Brain microvascular endothelial cell (primary cell): ENCODE measurements around the gene CIZ1.

ENCODE experiments used
- DNase-seq: peaks from one replicate; pipeline ENCODE4 v3.0.0-alpha.2; 2020
- H3K27ac ChIP-seq: fragments of 250-450 bp; sonication (Bioruptor Pico); 2 replicates; pipeline ENCODE4 v1.5.1; 2020; ENCODE audit warnings: mild to moderate bottlenecking, moderate library complexity
- H3K27me3 ChIP-seq: fragments of 250-450 bp; sonication (Bioruptor Pico); replicated peaks from 2 replicates; pipeline ENCODE4 v1.5.1; 2020; ENCODE audit warnings: mild to moderate bottlenecking
- H3K36me3 ChIP-seq: fragments of 250-450 bp; sonication (Bioruptor Pico); replicated peaks from 2 replicates; pipeline ENCODE4 v1.5.1; 2020; ENCODE audit warnings: mild to moderate bottlenecking
- H3K4me3 ChIP-seq: 2 replicates; pipeline ENCODE4 v1.5.1; 2011; ENCODE audit warnings: low read depth, mild to moderate bottlenecking, control low read depth, low read length, moderate library complexity
- CTCF ChIP-seq: IDR thresholded peaks from 2 replicates; pipeline ENCODE4 v1.5.1; 2011; ENCODE audit warnings: low read depth, mild to moderate bottlenecking, moderate library complexity, low read length, control low read depth, inconsistent platforms; ENCODE audit errors: missing control alignments
- in situ Hi-C: cut with HindIII; loops from 2 replicates; pipeline ENCODE4 v1.10.0; 2017; ENCODE audit warnings: low sequenced_read_pairs, low pct_ligation_motif_present

Gene CIZ1

GRCh38 chr9:128206916-128207910, 15.8 kb upstream of the CIZ1 start:
- no peak overlapping the region for H3K4me3 ChIP-seq
- TF ChIP-seq CTCF: no peak
- H3K36me3 ChIP-seq: no peaks in the 10 kb centered on the region
- H3K27ac ChIP-seq: no peak overlapping the region
- DNase-seq: no peak
- H3K27me3 ChIP-seq: no peaks in the 10 kb centered on the region
- in situ Hi-C loops: no loop called here

- DNase-seq: no peak
- H3K4me3 ChIP-seq: no peak overlapping the region
- H3K27ac ChIP-seq: no peak overlapping the region
- in situ Hi-C loops: no loop called here
- H3K27me3 ChIP-seq: no peaks in the 10 kb centered on the region
- TF ChIP-seq CTCF: no peak
- no peaks in the 10 kb centered on the region for H3K36me3 ChIP-seq
Observed at GRCh38 chr9:128206484-128206883, 15.1 kb upstream of the CIZ1 start.

- in situ Hi-C loops: no loop called here
- Histone ChIP-seq H3K36me3 (no peaks in the 10 kb centered on the region), H3K4me3 (no peak overlapping the region), H3K27me3 (no peaks in the 10 kb centered on the region), H3K27ac (no peak overlapping the region)
- DNase-seq: no peak
- TF ChIP-seq CTCF: no peak
Observed at GRCh38 chr9:128205296-128205944, 14.0 kb upstream of the CIZ1 start.

- Histone ChIP-seq H3K4me3 (no peak overlapping the region), H3K27me3 (no peaks in the 10 kb centered on the region), H3K27ac (no peak overlapping the region), H3K36me3 (no peaks in the 10 kb centered on the region)
- in situ Hi-C loops: no loop called here
- no peak for DNase-seq
- TF ChIP-seq CTCF: no peak
Observed at GRCh38 chr9:128204858-128205257, 13.5 kb upstream of the CIZ1 start.

GRCh38 chr9:128203707-128204551, 12.6 kb upstream of the CIZ1 start:
- Histone ChIP-seq H3K36me3 (no peaks in the 10 kb centered on the region), H3K27me3 (no peaks in the 10 kb centered on the region), H3K4me3 (peak overlapping the region; percentile 71), H3K27ac (no peak overlapping the region)
- in situ Hi-C loops: no loop called here
- no peak for TF ChIP-seq CTCF
- no peak for DNase-seq
